Activated CD4-positive, alpha-beta T cell treated with anti-CD3 and anti-CD28 coated beads, Interleukin-2, amount 50 U/mL, for 48 hours (primary cell): ENCODE data around the gene PPP1CA.
A peak's percentile ranks its signal among the peaks of the same experiment; 100 is the strongest.

Experiments
- DNase-seq, 2 experiments: peaks; one replicate each; pipeline ENCODE4 v3.0.0-alpha.2; 2020

Gene PPP1CA

DNA sequence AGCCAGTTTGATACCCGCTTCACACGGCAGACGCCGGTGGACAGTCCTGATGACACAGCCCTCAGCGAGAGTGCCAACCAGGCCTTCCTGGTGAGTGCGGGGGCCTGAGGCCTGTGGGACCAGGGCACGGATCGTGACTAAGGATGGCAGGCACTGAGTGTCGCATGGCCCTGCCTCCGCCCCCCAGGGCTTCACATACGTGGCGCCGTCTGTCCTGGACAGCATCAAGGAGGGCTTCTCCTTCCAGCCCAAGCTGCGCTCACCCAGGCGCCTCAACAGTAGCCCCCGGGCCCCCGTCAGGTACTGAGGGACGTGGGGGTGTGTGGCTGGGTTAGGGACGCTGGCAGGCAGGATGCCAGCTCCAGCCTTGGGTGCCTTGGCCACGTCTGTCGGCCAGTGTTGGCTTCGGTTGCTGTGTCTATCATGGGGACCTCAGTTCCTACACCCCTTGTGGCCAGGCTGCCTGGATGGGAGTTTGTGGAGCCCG lies 32.8 kb upstream of the PPP1CA start:
- DNase-seq, result peak in 1 of 2 experiments; percentile 56

DNA sequence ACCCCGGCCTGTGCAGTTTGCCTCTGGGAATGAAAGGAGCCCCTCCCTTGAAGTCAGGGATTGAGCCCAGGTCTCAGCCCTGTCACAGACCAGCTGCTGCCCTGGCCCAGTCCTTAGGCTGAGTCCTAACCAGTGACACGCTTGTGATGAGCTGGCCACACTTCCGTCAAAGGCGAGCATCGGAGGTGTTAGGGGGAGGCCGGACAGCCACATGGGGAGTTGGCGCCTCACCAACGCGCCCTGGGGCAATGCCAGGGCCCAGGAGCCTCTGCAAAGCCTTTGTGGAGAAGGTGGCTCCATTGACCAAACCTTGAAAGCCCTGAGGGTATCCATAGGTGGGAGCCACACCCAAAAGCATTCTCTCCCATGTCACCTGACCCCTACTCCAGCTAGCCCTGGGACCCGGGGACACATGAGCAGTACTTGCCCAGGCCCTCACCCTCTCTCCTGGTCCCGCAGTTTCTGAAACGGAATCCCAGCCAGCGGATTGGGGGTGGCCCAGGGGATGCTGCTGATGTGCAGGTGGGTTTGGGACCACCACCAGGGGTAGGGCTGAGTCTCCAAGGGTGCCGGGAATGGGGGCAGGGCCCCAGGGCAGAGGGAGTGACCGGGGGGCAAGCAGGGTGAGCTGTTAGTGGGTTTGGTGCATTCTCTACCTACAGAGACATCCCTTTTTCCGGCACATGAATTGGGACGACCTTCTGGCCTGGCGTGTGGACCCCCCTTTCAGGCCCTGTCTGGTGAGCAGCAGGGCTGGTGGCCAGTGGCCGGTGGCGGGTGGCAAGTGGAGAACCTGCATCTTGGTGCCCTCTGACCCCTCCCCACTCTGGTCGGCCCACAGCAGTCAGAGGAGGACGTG lies 32.1 kb upstream of the PPP1CA start:
- DNase-seq, result no peak

DNA sequence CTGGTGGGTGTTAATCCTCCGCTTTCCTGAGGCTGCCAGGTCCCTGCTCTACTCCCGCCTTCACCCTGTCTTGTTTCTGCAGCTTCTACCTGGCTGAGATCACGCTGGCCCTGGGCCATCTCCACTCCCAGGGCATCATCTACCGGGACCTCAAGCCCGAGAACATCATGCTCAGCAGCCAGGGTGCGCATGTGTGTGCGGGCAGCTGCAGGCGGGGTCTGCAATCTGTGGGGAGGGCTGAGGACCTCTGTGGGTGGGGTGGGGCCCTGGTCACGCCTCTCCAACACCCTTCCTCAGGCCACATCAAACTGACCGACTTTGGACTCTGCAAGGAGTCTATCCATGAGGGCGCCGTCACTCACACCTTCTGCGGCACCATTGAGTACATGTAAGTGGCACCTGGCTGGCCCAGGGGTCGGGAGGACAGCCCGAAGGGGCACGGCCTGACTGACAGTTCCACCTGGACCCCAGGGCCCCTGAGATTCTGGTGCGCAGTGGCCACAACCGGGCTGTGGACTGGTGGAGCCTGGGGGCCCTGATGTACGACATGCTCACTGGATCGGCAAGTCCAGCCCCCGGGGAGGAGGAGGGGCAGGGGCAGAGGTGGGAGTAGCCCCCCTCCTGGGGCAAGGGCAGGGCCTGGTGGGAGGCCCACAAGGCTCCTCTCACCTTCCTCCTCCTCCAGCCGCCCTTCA lies 31.1 kb upstream of the PPP1CA start:
- no peak for DNase-seq

- no peak for DNase-seq
These were observed 29.9 kb upstream of the PPP1CA start for GRCh38 chr11:67431346-67432249.

GRCh38 chr11:67429722-67430121 lies 28.1 kb upstream of the PPP1CA start:
- DNase-seq, result no peak

DNA sequence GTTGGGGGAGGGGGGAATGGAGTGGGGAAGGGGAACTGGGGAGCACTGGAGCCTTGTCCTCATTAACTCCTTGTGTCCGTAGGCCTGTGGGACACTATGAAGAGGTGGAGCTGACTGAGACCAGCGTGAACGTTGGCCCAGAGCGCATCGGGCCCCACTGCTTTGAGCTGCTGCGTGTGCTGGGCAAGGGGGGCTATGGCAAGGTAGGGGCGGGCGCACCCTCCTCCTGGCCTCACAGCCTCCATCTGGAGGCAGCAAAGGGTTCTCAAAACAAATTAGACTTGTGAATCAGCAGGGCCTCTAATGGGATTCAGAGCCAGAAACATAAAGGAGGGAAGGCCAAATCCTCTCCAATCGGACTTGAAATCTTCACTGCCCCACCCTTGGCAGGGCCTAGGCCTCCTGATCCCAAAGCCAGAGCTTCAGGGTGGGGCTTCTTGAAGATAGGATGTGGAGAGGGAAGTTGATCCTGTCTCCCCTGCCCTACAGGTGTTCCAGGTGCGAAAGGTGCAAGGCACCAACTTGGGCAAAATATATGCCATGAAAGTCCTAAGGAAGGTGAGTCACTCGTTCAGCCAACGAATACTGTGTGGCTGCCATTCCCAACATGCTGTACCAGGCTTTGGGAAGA lies 27.5 kb upstream of the PPP1CA start:
- DNase-seq, result no peak

DNA sequence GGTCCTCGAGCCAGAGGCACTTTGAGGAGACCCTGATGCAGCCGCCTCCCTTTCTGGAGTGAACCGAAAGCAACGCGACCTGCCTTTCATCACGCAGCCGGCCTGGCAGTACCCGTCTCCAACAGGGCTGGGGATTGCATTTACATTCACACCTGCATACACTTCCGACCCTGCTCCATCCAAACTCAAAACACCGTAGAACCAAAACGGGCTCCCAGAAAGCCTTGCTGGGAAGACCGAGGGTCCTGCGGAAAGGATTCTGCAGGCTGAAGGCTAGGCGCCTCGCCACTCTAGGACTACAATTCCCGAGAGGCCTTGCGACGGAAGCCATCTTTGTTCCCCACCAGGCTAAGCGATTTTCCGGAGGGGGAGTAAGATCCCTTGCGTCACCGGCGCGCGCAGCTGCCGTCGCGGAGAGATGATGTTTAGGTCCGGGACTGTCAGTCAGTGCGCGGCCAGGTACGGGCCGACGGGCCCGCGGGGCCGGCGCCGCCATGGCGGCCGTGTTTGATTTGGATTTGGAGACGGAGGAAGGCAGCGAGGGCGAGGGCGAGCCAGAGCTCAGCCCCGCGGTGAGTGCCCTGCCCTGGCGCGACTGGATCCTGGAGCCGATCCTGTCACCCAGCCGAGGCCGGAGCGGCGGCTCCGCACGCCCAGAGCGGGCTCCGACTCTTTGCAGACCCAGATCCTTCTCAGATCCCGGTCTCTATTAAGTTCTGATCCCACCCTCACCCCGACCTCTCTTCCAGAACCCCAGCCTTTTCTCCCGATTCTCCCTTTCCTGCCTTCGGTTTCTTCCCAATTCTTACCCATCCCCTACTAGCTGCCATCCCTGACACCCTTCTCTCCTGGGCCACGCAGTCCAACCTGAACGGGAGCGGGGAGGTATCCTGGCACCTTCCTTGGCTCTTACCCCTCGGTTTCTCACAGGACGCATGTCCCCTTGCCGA lies 26.7 kb upstream of the PPP1CA start, which contains the start of gene RPS6KB2:
Gene RPS6KB2, plus strand, starts transcription at position 443 of the 950 bp plus-strand sequence. Its CDS starts 52 bp downstream, at position 495.
- peak; percentile 100 for DNase-seq

- DNase-seq, result peak in 1 of 2 experiments; percentile 54
These were observed 25.8 kb upstream of the PPP1CA start for GRCh38 chr11:67427364-67427859.

DNA sequence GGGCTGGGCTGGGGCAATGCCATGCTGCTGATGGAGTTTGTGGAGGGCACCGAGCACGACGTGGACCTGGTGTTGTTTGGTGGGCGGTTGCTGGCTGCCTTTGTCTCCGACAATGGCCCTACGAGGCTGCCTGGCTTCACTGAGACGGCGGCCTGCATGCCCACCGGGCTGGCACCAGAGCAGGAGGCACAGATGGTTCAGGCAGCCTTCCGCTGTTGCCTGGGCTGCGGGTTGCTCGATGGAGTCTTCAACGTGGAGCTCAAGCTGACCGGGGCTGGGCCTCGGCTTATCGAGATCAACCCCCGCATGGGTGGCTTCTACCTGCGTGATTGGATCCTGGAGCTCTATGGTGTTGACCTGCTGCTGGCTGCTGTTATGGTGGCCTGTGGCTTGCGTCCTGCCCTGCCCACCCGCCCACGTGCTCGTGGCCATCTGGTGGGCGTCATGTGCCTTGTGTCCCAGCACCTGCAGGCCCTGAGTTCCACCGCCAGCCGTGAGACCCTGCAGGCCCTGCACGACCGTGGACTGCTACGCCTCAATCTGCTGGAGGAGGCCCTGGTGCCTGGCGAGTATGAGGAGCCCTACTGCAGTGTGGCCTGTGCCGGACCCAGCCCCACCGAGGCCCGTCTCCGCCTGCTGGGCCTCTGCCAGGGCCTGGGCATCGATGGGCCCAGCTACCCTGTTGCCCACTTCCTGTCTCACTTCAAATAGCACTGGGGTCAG lies 22.4 kb upstream of the PPP1CA start:
- no peak for DNase-seq

DNA sequence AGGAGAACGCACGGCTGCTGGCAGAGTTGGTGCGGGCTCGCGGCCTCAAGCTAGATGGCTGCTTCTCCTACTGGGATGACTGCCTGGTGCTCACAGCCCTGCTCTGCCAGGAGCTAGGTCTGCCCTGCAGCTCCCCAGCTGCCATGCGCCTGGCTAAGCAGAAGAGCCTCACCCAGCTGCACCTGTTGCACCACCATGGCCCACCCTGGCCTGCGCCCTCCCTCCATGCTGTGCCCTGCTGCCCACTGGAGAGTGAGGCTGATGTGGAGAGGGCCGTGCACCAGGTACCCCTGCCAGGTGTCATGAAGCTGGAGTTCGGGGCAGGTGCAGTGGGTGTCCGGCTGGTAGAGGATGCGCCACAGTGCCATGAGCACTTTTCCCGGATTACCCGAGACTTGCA lies 21.8 kb upstream of the PPP1CA start:
- no peak for DNase-seq

DNA sequence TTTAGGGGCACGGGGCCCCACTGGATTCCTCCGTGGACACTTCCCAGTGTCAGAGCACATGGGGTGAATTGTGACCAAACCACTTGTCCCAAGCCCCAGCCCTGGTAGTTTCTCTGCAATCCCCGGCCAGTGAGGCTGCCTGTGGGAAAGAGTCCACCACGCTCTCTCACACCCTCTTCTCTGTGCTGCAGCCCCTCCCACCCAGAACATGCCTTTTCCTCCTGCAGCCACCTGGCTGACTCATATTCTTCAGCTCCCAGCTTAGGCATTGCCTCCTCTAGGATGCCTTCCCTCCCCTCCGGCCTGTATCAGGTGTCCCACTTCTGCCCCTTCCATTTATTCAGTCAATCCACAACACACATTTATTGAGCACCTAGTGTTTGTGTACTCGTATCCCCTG lies 21.2 kb upstream of the PPP1CA start:
- no peak for DNase-seq

GRCh38 chr11:67421430-67422031 lies 19.9 kb upstream of the PPP1CA start:
- DNase-seq, result no peak

DNA sequence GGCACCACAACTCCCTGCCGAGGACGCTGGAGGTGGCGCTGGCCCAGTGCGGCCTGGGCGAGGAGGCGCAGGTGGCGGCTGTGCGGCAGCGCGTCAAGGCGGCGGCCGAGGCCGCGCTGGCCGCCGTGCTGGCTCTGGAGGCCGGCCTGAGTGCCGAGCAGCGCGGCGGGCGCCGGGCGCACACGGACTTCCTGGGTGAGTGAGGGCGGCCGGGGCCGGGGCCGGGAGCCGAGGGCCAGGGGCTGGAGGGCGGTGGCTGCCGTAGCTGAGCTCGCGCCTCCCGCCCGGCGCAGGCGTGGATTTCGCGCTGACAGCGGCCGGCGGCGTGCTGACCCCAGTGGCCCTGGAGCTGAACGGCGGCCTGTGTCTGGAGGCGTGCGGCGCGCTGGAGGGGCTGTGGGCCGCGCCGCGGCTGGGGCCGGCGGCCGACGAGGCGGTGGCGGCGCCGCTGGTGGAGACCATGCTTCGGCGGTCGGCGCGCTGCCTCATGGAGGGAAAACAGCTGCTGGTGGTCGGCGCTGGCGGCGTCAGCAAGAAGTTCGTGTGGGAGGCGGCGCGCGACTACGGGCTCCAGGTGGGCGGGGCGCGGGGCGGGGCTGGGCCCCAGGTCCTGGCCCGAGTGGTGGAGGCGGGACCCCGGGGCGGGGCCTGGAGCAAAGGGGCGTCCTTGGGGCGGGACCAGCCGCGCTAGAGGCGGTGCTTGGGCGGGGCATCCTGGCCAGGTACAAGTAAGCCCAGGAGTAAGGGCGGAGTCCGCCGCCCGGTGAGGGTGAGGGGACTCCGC lies 19.2 kb upstream of the PPP1CA start:
- DNase-seq, result peak; percentile 98 to 99

GRCh38 chr11:67420147-67420645 lies 18.5 kb upstream of the PPP1CA start:
- DNase-seq, result peak in 1 of 2 experiments; percentile 21

GRCh38 chr11:67419325-67420049 lies 17.8 kb upstream of the PPP1CA start:
- DNase-seq, result peak in 1 of 2 experiments; percentile 15

DNA sequence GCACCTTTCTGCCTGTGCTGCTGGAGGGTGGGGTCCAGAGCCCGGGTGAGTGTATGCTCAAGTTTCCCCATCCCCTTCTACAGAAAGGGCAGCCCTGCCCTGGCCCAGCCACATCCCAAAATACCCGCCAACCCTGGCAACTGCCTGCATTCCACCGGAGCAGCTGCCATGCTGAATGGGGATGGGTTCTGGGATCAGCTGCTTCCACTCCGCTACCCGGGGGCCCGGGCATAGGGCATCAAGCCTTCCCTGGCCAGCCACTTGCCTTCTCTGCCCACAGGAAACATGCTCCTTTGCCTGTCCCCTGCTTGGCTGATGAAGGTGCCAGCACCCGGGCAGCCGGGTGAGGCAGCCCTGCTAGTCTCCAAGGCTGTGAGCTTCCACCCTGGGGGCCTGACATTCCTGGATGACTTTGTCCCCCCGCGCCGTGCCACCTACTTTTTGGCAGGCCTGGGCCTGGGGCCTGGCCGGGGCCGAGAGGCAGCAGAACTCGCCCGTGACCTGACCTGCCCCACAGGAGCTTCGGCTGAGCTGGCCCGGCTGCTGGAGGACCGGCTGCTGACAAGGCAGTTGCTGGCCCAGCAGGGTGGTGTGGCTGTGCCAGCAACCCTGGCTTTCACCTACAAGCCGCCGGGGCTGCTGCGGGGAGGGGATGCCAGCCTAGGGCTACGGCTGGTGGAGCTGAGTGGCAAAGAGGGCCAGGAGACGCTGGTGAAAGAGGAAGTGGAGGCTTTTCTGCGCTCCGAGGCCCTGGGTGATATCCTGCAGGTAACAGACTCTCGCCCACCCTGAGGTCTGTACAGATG lies 17.0 kb upstream of the PPP1CA start:
- DNase-seq, result peak in 1 of 2 experiments; percentile 41

DNA sequence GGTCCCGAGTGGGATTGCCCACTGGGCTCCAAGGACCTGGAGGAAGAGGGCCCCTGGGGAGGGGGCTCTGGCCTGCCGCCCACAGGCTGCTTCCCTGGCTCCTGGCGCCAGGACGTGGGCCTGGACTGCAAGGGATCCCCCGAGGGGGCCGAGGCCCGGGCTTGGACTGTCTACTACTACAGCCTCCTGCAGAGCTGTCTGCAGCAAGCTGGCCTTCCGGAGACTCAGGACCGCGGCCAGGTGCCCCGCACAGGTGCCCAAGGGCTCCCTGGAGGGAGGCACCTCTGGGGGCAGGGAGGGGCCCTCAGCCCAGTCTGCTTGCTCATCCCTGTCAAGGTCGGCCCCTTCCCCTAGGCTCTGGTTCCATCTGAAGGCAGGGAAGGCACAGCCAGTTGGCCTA lies 15.8 kb upstream of the PPP1CA start:
- DNase-seq, result no peak
